Colonic mucosa (tissue), 4 donors: ENCODE measurements around the gene SCN1B. TPM values are rescaled to one million over a fixed set of nuclear protein-coding genes. Genes with fewer than 3 reads are reported as not detected.
"Not testable (repeated sequence)": the region's sequence is repeated elsewhere in the genome, so short reads cannot be mapped to it uniquely, and the experiment has no call there.

Experiments used
- DNase-seq: peaks from one replicate; pipeline ENCODE4 v3.0.0-alpha.2; 2020
- H3K27ac ChIP-seq: fragments of 200-600 bp; one replicate; pipeline ENCODE4 v1.8.0; 2021
- H3K27me3 ChIP-seq: fragments of 200-600 bp; one replicate; pipeline ENCODE4 v1.8.0; 2021
- H3K36me3 ChIP-seq: fragments of 200-600 bp; one replicate; pipeline ENCODE4 v1.8.0; 2021
- H3K4me1 ChIP-seq: fragments of 200-600 bp; one replicate; pipeline ENCODE4 v1.8.0; 2021; ENCODE audit warnings: mild to moderate bottlenecking
- H3K4me3 ChIP-seq: fragments of 200-600 bp; one replicate; pipeline ENCODE4 v1.8.0; 2021
- H3K9ac ChIP-seq, 2 donors: one replicate each; pipeline ENCODE4 v1.7.0; 2013; ENCODE audit warnings: control low read depth in 2 of 2, low read depth in 2 of 2, low read length in 2 of 2
- H3K9me3 ChIP-seq: fragments of 200-600 bp; one replicate; pipeline ENCODE4 v1.8.0; 2021
- CTCF ChIP-seq: fragments of 200-600 bp; IDR thresholded peaks from one replicate; pipeline ENCODE4 v1.8.0; 2022; ENCODE audit warnings: antibody characterized with exemption, mild to moderate bottlenecking
- intact Hi-C: fragments of 100-400 bp; cut with DNase I; formaldehyde crosslinking; loops from one replicate; pipeline ENCODE4 v1.14.1; 2022
- total RNA-seq, 2 donors: library from RNA; stranded (reverse); fragmentation: NEBNext Ultra II Directional in 1 of 2; extraction: Animal tissue kit (Norgen Biotek cat#: 25700) in 1 of 2; gene quantifications; one replicate each; pipeline ENCODE4 v1.2.1, GENCODE V29; 2021
- donor health status: healthy.
- donor health status: DM: no; HTN: no; CAD: no.
- donor health status: DM: no; HTN: no; CAD: no.

SCN1B gene
- total RNA-seq, 2 donors from 2014 or later: 1.8 to 2.1 TPM

GRCh38 chr19:35013820-35014754, 16.2 kb upstream of the SCN1B start:
- intact Hi-C loops: loop anchor here (1.0 kb wide), 1 partner anchor 42 kb away; no protein-coding TSS in a partner anchor
- H3K9ac ChIP-seq: no peak overlapping the region
- no peaks in the 10 kb centered on the region for H3K36me3 ChIP-seq
- no peak for TF ChIP-seq CTCF
- no peak overlapping the region for H3K4me3 ChIP-seq
- H3K4me1 ChIP-seq: no peaks in the 10 kb centered on the region
- no peak overlapping the region for H3K27ac ChIP-seq
- DNase-seq: no peak
- H3K9me3 ChIP-seq: no peaks in the 10 kb centered on the region
- H3K27me3 ChIP-seq: no peaks in the 10 kb centered on the region

GRCh38 chr19:35014774-35015173, 15.5 kb upstream of the SCN1B start:
- H3K9me3 ChIP-seq, H3K27me3 ChIP-seq, H3K4me1 ChIP-seq, intact Hi-C loops, H3K36me3 ChIP-seq, H3K4me3 ChIP-seq, H3K9ac ChIP-seq, H3K27ac ChIP-seq, DNase-seq: not testable (repeated sequence)

DNA sequence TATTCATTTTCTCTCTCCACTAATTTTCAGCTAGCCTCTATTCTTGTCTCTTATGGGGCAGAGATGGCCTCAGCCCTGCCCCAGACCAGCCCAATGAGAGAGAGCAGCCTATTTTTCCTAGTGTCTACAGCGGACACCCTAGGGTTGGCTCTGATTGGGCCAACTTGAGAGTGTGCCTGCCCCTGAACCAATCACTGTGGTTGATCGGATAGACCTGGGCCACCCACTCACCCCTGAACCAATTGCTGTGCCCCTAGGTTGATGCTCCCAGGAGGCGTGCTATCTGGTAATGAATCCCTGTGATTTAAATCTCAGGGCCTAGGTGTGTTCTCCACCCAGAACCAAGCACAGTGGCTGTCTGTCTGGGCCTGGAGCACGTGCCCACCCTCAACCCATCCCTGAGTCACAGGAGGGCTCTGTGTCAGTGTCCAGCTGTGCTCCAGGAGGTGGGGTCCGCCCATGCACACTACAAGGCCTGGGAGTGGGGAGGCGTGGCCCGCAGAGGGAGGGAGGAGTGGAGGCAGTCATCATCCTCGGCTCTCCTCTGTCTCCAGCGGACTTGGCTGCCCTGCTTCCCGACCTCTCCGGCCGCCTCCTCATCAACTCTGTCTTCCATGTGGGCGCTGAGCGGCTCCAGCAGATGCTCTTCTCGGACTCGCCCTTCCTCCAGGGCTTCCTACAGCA, 14.9 kb upstream of the SCN1B start:
- Histone ChIP-seq H3K36me3 (no peaks in the 10 kb centered on the region), H3K9me3 (no peaks in the 10 kb centered on the region), H3K4me1 (no peaks in the 10 kb centered on the region), H3K9ac (no peak overlapping the region), H3K27ac (no peak overlapping the region), H3K27me3 (no peaks in the 10 kb centered on the region), H3K4me3 (no peak overlapping the region)
- intact Hi-C loops: no loop called here
- no peak for TF ChIP-seq CTCF
- DNase-seq: no peak

DNA sequence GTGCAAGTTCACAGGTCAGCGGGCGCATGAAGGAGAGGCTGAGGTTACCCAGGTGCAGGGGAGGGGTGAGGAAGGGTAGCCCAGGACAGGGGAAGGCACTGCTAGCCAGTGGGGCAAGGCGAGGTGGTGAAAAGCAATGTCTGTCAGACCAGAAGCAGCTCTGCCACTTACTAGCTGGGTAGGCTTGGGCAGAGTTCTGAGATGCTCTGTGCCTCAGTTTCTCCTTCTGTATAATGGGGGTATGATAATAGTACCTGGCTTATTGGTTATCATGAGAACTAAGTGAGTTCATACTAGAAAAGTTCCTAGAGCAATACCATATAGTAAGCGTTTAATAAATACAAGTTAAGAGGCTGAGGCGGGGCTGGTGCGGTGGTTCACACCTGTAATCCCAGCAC, 14.3 kb upstream of the SCN1B start:
- DNase-seq: no peak
- Histone ChIP-seq H3K36me3 (no peaks in the 10 kb centered on the region), H3K4me3 (no peak overlapping the region), H3K9me3 (no peaks in the 10 kb centered on the region), H3K27ac (no peak overlapping the region), H3K27me3 (no peaks in the 10 kb centered on the region), H3K4me1 (no peaks in the 10 kb centered on the region), H3K9ac (no peak overlapping the region)
- intact Hi-C loops: no loop called here
- TF ChIP-seq CTCF: no peak

- no peaks in the 10 kb centered on the region for H3K36me3 ChIP-seq
- H3K4me1 ChIP-seq: no peaks in the 10 kb centered on the region
- H3K9ac ChIP-seq: no peak overlapping the region
- no peak for DNase-seq
- intact Hi-C loops: no loop called here
- no peak overlapping the region for H3K27ac ChIP-seq
- H3K4me3 ChIP-seq: no peak overlapping the region
- H3K27me3 ChIP-seq: no peaks in the 10 kb centered on the region
- no peak for TF ChIP-seq CTCF
- H3K9me3 ChIP-seq: no peaks in the 10 kb centered on the region
Measured at GRCh38 chr19:35017507-35017906, 12.8 kb upstream of the SCN1B start.

DNA sequence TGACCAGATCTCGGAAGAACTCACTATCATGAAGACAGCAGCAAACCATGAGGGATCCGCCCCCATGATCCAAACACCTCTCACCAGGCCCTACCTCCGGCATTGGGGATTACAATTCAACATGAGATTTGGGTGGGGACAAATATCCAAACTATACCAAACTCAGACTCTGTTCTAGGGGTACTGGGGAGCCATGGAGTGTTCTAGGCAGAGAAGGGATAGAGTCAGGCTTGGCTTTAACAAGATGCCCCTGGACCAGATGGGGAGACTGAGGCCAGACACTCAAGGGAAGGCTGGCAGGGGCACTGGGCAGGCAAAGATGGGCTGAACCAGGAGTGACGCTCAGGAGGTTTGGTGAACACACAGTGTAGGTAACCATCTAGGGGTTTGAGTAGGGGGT, 11.9 kb upstream of the SCN1B start:
- no peaks in the 10 kb centered on the region for H3K36me3 ChIP-seq
- no peaks in the 10 kb centered on the region for H3K9me3 ChIP-seq
- no peaks in the 10 kb centered on the region for H3K4me1 ChIP-seq
- H3K27me3 ChIP-seq: no peaks in the 10 kb centered on the region
- no peak overlapping the region for H3K4me3 ChIP-seq
- no peak for DNase-seq
- intact Hi-C loops: no loop called here
- TF ChIP-seq CTCF: no peak
- no peak overlapping the region for H3K9ac ChIP-seq
- no peak overlapping the region for H3K27ac ChIP-seq
